Measurements from ENCODE around the gene SGSM2.

- TF ChIP-seq CTCF (IDR thresholded peaks at IDR 0.05) (no peak), POLR2A (IDR thresholded peaks at IDR 0.05) (no peak), POLR2AphosphoS5 (IDR thresholded peaks at IDR 0.05) (no peak)
Measured at GRCh38 chr17:2362016-2362415, 24.7 kb downstream of the SGSM2 start.
